ENCODE data around the gene DSCAM.
"Not testable (repeated sequence)": the region's sequence is repeated elsewhere in the genome, so short reads cannot be mapped to it uniquely, and the experiment has no call there.

DSCAM gene, protein sequence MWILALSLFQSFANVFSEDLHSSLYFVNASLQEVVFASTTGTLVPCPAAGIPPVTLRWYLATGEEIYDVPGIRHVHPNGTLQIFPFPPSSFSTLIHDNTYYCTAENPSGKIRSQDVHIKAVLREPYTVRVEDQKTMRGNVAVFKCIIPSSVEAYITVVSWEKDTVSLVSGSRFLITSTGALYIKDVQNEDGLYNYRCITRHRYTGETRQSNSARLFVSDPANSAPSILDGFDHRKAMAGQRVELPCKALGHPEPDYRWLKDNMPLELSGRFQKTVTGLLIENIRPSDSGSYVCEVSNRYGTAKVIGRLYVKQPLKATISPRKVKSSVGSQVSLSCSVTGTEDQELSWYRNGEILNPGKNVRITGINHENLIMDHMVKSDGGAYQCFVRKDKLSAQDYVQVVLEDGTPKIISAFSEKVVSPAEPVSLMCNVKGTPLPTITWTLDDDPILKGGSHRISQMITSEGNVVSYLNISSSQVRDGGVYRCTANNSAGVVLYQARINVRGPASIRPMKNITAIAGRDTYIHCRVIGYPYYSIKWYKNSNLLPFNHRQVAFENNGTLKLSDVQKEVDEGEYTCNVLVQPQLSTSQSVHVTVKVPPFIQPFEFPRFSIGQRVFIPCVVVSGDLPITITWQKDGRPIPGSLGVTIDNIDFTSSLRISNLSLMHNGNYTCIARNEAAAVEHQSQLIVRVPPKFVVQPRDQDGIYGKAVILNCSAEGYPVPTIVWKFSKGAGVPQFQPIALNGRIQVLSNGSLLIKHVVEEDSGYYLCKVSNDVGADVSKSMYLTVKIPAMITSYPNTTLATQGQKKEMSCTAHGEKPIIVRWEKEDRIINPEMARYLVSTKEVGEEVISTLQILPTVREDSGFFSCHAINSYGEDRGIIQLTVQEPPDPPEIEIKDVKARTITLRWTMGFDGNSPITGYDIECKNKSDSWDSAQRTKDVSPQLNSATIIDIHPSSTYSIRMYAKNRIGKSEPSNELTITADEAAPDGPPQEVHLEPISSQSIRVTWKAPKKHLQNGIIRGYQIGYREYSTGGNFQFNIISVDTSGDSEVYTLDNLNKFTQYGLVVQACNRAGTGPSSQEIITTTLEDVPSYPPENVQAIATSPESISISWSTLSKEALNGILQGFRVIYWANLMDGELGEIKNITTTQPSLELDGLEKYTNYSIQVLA (N-terminal part only)

DNA sequence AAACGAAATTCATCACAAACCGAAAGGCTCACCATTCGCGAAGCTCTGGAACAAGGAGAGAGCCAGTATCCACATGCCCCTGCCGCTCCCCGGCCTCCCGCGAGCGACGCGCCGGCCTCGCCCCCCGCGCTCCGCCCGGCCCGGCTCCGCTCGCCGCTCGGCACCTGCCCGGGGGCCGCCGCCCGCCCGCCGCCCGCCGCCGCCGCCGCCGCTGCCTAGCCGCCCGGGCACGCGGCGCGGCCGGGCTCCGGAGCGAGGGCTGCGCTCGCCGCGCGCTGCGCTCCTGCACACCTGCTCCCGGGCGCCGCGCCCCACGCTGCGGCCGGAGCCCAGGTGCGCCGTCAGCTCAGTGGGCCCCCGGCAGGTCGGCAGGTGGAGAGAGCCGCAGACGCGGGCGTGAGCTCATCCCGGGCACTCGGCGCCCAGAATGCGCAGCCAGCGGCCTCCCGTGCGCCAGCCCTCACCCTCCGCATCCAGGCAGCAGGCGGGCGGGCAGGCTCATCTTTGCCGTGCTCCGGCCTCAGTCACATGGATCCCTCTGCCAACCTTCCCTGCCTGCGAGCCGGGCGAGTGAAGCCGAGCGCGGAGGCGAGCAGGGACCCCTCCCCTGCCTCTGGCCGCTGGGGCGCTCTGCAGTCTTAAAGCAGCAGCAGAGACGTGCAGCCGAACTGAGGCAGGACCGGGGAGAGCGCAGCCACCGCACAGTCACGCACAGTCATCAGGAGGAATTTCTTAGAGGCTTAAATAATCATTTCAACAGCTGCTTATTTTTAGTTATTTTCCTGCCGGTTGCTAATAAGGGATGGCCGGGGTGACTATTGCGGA, at the start of gene DSCAM:
DSCAM (minus strand) TSS at position 572 of the 825 bp plus-strand sequence; CDS start at position 75, 497 bp downstream.
- DNase-seq = peak in 1 of 2 donors; percentile 31

DNA sequence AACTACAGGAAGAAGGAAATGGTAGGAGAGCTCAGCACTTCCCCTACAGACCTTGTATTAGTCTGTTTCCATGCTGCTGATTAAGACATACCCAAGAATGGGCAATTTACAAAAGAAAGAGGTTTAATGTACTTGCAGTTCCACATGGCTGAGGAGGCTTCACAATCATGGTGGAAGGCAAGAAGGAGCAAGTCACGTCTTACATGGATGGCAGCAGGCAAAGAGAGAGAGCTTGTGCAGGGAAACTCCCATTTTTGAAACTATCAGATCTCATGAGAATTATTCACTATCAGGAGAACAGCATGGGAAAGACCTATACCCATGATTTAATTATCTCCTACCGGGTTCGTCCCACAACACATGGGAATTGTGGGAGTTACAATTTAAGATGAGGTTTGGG, 48.7 kb upstream of the DSCAM start:
- not testable (repeated sequence) for DNase-seq

DNA sequence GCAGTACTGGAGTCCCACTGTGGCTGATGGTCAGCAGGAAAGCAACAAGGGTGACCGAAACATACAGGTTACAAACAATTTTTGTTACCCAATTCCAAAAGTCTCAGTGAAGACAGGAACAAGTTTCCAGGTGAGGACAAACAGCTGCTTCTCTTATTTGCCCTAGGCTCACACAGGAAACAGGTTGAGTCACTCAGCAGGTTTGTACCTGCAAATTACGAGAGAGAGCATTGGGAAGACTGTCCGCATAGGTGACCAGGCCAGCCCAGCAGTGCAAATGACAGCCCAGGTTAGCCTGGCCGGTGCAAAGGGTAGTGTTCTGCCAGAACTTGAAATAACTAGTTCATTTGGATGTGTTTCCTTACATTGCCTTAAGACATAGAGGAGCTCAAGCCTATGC, 40.0 kb upstream of the DSCAM start:
- no peak for DNase-seq

DNA sequence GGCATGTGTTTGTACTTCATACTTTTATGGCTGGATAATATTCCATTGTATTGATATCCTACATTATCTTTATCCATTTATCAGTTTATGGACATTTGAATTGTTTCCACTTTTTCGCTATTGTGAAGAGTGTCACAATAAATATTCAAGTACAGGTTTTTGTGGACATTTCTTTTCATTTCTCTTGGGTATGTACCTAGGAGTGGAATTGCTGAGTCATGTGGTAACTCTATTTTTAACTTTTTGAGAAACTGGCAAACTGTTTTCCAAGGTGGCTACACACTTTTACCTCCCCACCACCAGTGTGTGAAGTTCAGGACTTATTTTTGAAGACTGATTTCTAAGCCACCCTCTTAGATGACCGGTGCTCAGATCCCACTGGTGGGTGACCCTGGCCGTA, 39.0 kb upstream of the DSCAM start:
- no peak for DNase-seq

DNA sequence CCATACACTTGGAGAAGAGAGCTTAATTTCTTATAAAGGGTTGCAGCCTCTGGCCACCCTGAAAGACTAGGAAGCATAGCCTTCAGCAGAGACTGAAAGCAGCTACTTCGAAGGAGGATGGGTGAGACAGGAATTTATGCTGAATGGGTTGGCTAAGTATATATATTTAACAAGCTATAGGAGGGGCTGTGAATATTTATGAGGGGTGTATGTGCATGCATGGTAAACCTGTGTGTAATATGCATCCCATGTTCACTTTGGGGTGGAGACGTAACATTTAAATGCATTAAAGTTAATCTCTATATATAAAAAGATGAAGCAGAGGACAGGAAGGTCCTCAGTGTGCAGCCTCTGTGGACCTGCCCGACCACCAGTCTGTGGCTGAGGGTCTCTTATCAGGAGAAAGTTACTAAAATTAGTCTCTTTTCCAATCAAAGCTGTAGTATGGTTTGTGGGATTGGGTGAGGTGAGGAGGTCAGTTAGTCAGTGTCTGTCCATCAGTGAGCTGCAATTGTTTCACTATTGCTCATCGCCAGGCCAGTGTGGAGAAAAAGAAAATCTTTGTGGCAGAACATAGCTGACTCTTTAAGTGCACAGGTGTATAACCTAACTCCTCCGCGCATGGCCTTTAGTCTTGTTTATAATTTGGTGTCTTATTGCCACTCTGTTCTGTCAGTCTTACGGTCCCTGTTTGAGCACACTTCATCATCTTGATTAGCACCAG, 35.4 kb upstream of the DSCAM start:
- DNase-seq = no peak

DNA sequence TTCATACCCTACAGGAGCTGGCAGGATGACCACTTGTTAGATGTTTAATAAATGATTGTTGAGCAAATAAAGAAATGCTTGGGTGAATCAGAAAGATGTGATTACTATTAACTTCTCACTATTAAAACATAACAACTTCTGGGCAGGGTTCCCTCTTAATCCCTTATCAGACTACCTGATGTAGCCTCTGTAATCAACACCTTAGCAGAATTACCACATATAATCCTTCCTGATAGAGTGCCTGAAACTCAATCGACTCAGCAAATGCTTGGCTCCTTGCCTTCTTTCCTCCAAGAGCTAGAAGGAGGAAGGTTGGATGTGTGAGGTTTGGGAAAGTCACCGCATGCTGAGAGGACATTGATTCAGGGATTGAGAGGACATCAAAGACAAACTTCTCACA, 34.8 kb upstream of the DSCAM start:
- DNase-seq = no peak

DNA sequence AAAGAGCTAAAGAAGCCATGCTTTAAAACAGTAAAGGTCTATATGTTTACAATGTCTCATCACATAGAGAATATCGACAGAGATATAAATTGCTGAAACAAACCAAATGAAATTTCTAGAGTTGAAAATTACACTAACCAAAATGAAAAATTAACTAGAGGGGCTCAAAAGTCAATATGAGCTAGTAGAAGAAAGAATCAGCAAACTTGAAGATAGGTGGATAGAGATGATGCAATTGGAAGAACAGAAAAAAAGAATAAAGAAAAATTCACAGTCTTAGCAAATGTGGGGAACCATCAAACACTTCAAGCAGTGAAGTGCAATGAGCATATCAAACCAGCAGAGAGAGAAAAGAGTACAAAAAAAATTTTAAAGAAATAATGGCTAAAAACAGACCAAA, 24.1 kb upstream of the DSCAM start:
- DNase-seq = no peak

DNA sequence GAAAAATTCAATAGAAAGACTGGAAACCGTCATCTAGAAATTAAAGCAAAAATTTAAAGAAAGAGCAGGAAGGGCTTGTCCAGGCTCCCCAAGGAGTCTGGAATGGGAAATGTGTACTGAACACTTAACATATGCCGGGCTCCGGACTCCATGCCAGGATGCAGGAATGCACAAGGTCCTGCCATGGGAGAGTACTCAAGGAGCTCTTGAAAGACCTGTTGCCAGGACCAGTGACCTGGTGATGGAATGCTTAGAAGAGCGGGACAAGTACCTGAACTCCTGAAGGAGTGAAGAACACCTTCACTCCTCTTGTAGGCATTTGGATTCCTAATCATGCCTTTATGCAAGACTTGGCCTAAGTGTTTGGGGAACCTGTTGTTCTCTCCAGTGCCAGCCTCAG, 16.9 kb upstream of the DSCAM start:
- no peak for DNase-seq

DNA sequence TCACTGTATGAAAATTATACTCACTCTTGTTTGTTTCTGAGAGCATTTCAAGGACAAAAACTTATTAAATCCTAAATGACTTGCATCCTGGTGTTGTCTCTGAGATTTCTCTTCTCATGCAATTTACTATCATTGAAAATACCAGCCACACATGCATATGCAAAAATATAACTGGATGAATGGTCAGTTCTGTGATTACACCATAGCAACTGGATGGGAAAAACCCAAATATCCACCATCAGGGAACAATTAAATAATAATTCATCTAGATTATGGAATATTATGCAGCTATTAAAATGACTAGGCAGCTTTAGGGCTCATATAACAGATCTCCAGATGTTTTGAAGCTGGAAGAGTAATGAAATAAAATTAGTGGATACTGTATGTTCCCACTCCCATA, 11.6 kb upstream of the DSCAM start:
- no peak for DNase-seq

DNA sequence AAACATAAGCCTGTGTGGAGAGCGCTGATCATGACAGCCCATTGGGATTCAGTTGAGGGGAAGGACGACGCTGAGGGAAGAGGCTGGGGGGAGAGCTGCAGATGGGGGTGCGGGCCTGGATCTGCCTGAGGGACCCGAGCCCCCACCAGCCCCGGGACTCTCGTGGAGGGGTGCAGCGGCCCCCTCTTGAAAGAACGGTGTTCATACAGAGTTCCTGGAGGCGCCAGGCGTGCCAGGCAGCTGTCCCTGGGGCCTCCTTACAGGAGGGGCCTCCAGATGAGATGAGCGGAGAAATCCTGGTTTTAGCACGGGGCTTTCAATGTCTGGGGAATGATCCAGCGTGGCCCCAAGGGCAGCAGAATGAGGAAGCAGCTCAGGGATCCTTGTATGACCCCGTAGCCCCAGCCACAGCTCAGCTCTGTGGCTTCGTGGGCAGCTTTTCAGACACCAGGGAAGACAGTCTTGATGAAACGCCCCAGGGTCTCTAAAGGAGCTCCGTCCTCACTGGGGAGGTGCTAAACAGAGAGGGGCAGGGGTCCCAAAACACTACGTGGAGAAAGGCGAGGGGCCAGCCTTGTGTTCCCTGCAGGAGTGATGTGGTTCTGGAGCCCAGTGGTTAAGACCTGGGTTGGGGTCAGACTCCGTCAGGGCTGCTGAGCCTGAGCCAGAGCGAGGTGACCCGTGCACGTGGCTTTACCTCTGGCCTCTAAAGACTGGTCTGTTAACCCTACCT, 7.2 kb upstream of the DSCAM start:
- no peak for DNase-seq

DNA sequence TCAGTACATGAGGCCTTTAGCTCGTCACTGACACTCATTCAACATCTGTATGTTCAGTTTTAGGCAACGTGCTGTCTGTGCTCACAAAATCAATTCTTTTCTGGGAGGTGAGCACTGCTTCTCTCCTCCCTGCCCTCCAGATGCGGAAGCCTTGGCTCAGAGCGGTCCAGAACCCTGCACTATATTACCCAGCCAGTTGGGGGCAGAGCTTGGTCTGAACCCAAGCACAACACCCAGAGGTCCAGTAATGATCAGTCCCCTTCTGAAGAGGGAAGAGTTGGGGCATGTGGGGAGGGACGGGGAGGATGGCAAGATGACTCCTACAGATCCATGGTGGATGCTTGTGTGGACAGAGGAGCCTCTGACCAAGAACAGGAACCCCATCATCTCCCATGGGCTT, 5.6 kb upstream of the DSCAM start:
- no peak for DNase-seq

DNA sequence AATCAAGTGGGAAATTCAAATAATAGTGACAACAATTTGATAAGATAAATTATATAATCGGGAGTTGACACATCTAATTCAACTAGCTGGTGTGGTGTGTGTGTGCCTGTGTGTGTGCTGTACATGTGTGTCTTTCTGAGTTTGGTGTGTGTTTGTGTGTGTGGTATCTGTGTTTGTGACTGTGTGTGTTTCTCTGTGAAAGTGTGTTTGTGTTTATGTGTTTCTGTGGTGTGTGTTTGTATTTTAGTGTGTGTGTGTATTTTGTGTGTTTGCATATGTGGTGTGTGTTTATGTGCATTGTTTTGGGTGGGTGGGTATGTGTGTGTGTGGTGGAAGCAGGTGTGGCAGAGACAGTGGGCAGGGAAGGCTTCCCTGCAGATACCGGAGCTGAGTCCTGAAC, 4.8 kb upstream of the DSCAM start:
- no peak for DNase-seq

DNA sequence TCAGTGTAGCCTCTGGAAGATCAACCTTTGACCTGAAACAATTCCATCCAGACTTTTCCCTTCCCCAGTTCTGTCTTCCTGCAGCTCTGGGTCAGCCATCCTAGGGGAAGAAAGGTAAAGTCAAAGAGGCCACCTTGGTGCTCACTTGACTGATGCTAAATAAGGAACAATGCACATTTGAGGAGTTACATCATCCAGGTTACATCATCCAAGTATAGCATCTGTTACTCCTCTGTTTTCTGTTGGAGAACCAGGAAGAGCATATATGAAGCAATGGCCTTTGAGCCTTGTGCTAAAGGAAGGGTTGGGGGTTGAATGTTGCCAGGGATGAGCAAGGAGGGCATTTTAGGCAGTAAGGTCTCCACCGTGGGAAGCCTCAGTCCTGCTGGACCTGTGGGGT, 3.1 kb upstream of the DSCAM start:
- DNase-seq = no peak

DNA sequence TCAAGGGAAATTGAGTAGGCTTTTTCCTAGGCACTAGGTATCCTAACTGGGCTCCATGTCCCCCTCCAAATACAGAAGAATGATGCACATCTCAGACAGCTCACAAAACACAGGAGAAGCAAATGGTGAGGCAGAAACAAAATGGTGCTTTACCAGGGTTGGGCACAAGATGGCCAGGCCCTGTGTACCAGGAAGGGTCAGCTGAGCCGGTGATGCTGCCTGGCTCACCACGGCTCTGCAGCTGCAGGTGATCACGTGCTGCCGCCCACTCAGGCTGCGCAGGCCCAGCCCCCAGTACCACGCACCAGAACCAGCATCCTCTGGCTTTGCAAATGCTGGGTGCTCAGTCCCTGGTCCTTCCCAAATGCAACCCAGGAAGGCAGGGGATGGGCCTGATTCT, 993 bp upstream of the DSCAM start:
- DNase-seq = no peak

DNA sequence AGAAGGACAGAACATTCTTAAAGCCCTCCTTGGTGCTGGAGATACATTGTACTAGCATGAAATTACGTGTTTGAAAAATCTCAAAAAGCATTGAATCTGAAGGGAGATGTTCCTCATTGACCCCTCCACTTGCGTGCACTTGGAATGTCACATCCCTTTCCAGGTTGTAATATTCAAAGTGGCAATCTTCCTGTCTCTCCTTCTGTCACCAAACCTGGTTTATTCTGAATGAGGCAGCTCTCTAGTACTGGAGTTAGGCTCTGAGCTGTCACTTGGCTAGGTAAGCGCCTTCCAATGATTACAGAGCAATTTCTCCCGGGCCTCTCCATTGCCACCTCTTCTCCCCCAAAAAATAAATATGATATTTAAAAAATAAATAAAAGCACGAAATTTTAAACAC, 855 bp downstream of the DSCAM start:
- DNase-seq = no peak

DNA sequence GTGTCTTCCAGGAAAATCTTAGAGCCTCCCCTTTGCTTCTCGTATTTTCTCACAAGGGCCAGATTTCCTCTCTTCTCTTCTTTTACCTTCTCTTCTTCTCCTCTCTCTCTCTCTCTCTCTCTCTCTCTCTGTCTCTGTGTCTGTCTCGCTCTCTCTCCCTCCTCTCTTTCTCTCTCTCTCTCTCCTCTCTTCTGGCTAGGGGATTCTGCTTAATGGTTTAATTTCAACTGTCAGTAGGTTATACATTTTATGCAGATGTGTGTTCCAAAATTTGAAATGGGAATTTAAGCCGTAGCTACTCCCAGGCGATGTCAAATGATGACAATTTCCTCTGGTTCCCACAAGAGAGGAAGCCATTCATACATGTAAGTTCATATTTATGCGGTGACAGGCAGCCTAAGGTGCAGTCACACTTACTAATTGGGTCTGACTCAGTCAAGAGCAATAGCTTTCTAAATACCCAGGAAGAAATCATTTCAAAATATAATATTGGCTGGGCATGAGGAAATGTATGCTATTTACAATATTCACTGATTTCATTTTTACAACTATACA, 1.4 kb downstream of the DSCAM start:
- no peak for DNase-seq

DNA sequence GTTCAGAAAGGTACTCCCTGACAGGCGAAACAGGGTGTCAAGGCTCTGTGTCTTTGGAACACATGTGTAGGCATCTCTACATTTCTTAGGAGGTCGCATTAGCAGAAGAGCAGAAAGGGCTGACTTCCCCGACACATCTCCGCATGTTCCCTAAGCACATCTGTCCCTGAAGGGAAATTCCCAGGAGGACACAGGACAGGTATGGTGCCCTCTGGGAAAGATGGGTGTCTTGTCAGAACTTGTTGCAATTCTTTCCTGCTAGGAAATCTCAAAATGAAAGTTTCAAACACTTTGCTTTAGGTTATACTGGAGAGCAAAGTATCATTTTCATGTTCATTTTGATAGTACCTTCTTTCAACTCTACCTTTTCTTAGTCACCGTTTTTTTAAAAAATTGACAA, 2.0 kb downstream of the DSCAM start:
- no peak for DNase-seq

DNA sequence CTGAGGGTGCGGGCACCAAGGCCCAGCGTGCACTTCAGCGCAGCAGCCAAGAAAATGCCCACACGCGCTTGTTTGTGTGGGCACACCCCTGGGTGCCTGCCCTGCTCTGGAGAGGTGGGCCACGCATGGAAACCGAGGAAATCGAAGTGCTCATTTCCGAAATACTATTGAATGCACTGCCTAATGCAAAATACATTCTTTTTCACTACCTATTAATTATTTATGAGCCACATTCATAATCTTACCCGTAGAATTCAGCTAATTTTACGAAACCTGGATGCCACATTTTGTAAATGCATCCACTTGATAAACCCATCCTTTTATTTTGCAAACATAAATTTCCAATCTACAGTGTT, 4.8 kb downstream of the DSCAM start:
- no peak for DNase-seq

DNA sequence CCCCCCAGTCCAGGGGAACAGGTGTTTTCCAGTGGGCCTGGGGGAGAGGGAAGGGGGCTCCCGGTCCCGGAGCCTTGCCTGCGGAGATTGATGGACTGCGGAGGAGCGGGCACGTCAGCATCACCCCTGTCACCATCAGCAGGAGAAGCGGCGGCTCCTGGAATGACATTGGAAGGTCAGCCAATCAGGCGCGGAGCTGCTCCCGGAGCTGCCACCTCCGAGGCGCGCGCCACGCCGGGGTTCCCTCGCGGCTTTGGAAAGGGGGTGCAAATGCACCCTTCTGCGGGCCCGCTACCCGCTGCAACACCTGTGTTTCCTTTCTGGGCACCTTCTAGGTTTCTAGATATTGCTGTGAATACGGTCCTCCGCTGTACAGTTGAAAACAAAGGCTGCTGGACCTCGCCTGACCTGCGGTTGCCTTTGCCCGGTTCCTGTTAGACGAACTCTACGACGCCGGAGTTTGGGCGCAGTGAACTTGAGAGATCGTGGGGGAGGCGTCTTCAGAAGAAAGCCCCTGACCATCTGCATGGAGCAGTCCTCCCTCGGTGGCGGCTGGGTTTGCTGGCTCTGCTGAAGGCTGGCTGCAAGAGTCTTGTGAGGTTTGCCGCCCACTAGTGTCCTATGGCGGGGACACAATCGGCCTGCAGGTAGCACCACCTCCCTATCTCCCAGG, 5.3 kb downstream of the DSCAM start:
- peak; percentile 48 to 68 for DNase-seq

DNA sequence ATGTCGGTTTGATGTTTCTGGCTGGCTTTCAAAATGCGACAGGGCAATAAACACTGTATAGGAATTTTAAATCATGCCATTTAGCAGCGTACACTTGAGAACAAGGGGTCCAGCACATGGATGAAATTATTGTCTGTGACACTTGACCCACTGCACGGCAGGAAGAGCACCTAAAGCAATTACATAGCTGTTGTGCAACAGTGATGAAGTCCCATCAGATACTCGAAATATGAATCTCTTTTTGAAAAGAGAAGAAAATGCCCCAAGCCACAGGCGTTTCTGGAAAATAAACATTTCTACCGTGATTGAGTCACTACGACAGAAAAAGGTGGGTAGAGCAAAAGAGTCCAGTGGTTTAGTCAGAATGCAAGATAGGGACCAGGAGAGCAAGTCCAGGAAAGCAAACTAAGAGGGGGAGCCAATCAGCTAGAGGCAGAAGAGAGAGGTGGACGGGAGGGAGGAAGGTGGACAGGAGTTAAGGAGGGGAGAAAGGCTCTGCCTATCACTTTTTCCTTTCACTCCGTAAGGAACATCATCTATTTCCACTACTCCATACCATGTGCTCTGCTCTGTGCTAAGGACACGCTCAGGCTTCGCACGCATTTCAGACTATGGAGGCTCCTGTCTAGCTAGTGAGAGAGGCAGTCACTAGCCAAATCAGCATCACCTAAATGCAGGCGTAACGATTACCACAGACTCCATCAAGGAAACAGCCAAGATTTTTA, 6.4 kb downstream of the DSCAM start:
- no peak for DNase-seq
